CD14-positive monocyte (primary cell): ENCODE results near the gene MAP1LC3B2. TPM values are rescaled to one million over a fixed set of nuclear protein-coding genes. Genes with fewer than 3 reads are reported as not detected.
"Not testable (repeated sequence)": the region's sequence is repeated elsewhere in the genome, so short reads cannot be mapped to it uniquely, and the experiment has no call there.

Experiments used
- DNase-seq, 3 donors: peaks; one replicate each; pipeline ENCODE4 v3.0.0-alpha.2; 2011 to 2022
- H2AFZ ChIP-seq: 2 replicates; pipeline ENCODE4 v1.6.0; 2012; ENCODE audit warnings: mild to moderate bottlenecking, low read depth, low read length, inconsistent platforms; ENCODE audit not compliant: insufficient read depth, poor library complexity, severe bottlenecking
- H3K27ac ChIP-seq, 2 donors: 1 replicate in 1 of 2; 2 replicates in 1 of 2; pipeline ENCODE4 v1.5.1; 2012 to 2013; ENCODE audit warnings: low read length in 2 of 2, control low read depth in 1 of 2, inconsistent platforms in 1 of 2, low read depth in 1 of 2, mild to moderate bottlenecking in 1 of 2
- H3K27me3 ChIP-seq, 2 donors: one replicate each; pipeline versions ENCODE4 v1.6.0 to v1.6.1; 2011 to 2013; ENCODE audit warnings: low read length in 2 of 2; ENCODE audit not compliant: control insufficient read depth in 2 of 2, insufficient read depth in 2 of 2
- H3K36me3 ChIP-seq, 2 donors: replicated peaks in 1 of 2; 1 replicate in 1 of 2; 2 replicates in 1 of 2; pipeline versions ENCODE4 v1.5.1 to v1.6.1; 2012 to 2013; ENCODE audit warnings: low read length in 2 of 2, control low read depth in 1 of 2, inconsistent platforms in 1 of 2, mild to moderate bottlenecking in 1 of 2; ENCODE audit not compliant: insufficient read depth in 2 of 2, control insufficient read depth in 1 of 2
- H3K4me1 ChIP-seq, 2 donors: 1 replicate in 1 of 2; 2 replicates in 1 of 2; pipeline versions ENCODE4 v1.5.1 to v1.6.1; 2012 to 2013; ENCODE audit warnings: low read length in 2 of 2, control low read depth in 1 of 2, inconsistent platforms in 1 of 2, mild to moderate bottlenecking in 1 of 2, moderate library complexity in 1 of 2; ENCODE audit not compliant: insufficient read depth in 2 of 2, control insufficient read depth in 1 of 2
- H3K4me2 ChIP-seq: replicated peaks from 2 replicates; pipeline ENCODE3; 2012; ENCODE audit warnings: low read length, moderate library complexity, mild to moderate bottlenecking; ENCODE audit not compliant: poor library complexity, severe bottlenecking; ENCODE audit errors: extremely low read depth
- H3K4me3 ChIP-seq, 3 experiments: fragments of 200-600 bp in 1 of 3; sonication (generic) in 1 of 3; replicated peaks in 1 of 3; 1 replicate in 2 of 3; 2 replicates in 1 of 3; pipeline ENCODE4 v1.5.1; 2011 to 2013; ENCODE audit warnings: low read length in 3 of 3, mild to moderate bottlenecking in 3 of 3, control low read depth in 2 of 3, low read depth in 2 of 3, inconsistent platforms in 1 of 3, moderate library complexity in 1 of 3
- H3K79me2 ChIP-seq: 2 replicates; pipeline ENCODE4 v1.6.0; 2012; ENCODE audit warnings: mild to moderate bottlenecking, control low read depth, inconsistent platforms, low read length, moderate library complexity; ENCODE audit not compliant: insufficient read depth
- H3K9ac ChIP-seq: 2 replicates; pipeline ENCODE4 v1.6.0; 2017; ENCODE audit warnings: low read length, mild to moderate bottlenecking; ENCODE audit not compliant: insufficient read depth, poor library complexity, severe bottlenecking
- H3K9me3 ChIP-seq, 2 donors: replicated peaks in 1 of 2; 1 replicate in 1 of 2; 2 replicates in 1 of 2; pipeline versions ENCODE4 v1.5.1 to v1.6.1; 2012 to 2013; ENCODE audit warnings: low read length in 2 of 2, control low read depth in 1 of 2; ENCODE audit not compliant: control insufficient read depth in 1 of 2, insufficient read depth in 1 of 2
- H4K20me1 ChIP-seq: 2 replicates; pipeline ENCODE4 v1.6.0; 2012; ENCODE audit warnings: mild to moderate bottlenecking, low read length, control low read depth, moderate library complexity; ENCODE audit not compliant: insufficient read depth
- H3K27ac Mint-ChIP-seq, 7 donors: one replicate each; pipeline ENCODE4 v1.8.0; 2020; ENCODE audit warnings: mild to moderate bottlenecking in 7 of 7, mixed read lengths in 7 of 7, moderate library complexity in 6 of 7, inconsistent platforms in 2 of 7
- H3K27me3 Mint-ChIP-seq, 3 donors: one replicate each; pipeline ENCODE4 v1.8.0; 2021 to 2022; ENCODE audit warnings: low read depth in 3 of 3, mild to moderate bottlenecking in 3 of 3, mixed read lengths in 3 of 3, moderate library complexity in 3 of 3, inconsistent platforms in 1 of 3
- H3K36me3 Mint-ChIP-seq, 2 donors: one replicate each; pipeline ENCODE4 v1.8.0; 2020; ENCODE audit warnings: mixed read lengths in 2 of 2, inconsistent platforms in 1 of 2, mild to moderate bottlenecking in 1 of 2
- H3K4me1 Mint-ChIP-seq: one replicate; pipeline ENCODE4 v1.8.0; 2020; ENCODE audit warnings: mild to moderate bottlenecking, mixed read lengths
- H3K4me3 Mint-ChIP-seq, 2 donors: one replicate each; pipeline ENCODE4 v1.8.0; 2020; ENCODE audit warnings: mild to moderate bottlenecking in 2 of 2, mixed read lengths in 2 of 2, moderate library complexity in 1 of 2
- H3K9me3 Mint-ChIP-seq, 7 donors: one replicate each; pipeline ENCODE4 v1.8.0; 2020 to 2022; ENCODE audit warnings: mixed read lengths in 7 of 7, mild to moderate bottlenecking in 6 of 7, moderate library complexity in 6 of 7, inconsistent platforms in 2 of 7
- WGBS: methylation state at CpG from one replicate; pipeline ENCODE4 v1.1.5; 2013; ENCODE audit warnings: missing lambda C conversion rate; ENCODE audit not compliant: insufficient coverage; 5-methylcytosine and 5-hydroxymethylcytosine counted together
- intact Hi-C, 2 donors: fragments of 100-400 bp; cut with micrococcal nuclease; formaldehyde crosslinking; loops; one replicate each; pipeline versions ENCODE4 v1.15.0 to v1.15.1; 2023
- polyA plus RNA-seq, 3 donors: library from polyadenylated mRNA; depleted of rRNA in 1 of 3; unstranded in 2 of 3; stranded (reverse) in 1 of 3; fragments of 300-500 nt in 2 of 3; fragments of >200 nt in 1 of 3; fragmentation: Illumina TruSeq in 2 of 3; gene quantifications; 1 replicate in 2 of 3; 2 replicates in 1 of 3; pipeline ENCODE4 v1.2.3, GENCODE V29; 2012 to 2021
- TF ChIP-seq, protein P1 (sequence below): fragments of 200-600 bp; IDR thresholded peaks from one replicate; pipeline ENCODE4 v1.8.0; 2022; ENCODE audit warnings: antibody characterized with exemption, mild to moderate bottlenecking

Gene MAP1LC3B2
- polyA plus RNA-seq, 3 donors, result 2.6 to 12.9 (median 6.4) TPM

- H3K4me1 Mint-ChIP-seq, result peaks cover 38% of the 10 kb centered on the region
- Histone ChIP-seq H3K4me1 (peaks cover 31 to 33% of the 10 kb centered on the region in 2 donors), H3K9ac (no peak overlapping the region), H3K9me3 (peaks cover 14 to 17% of the 10 kb centered on the region in 2 donors), H3K36me3 (no peaks in the 10 kb centered on the region), H3K4me3 (no peak overlapping the region), H3K79me2 (no peaks in the 10 kb centered on the region), H3K4me2 (no peak overlapping the region), H3K27me3 (no peaks in the 10 kb centered on the region), H2AFZ (no peak overlapping the region), H3K27ac (no peak overlapping the region), H4K20me1 (no peaks in the 10 kb centered on the region)
- no peak overlapping the region for H3K4me3 Mint-ChIP-seq
- peaks cover 7 to 14% of the 10 kb centered on the region in 2 donors for H3K36me3 Mint-ChIP-seq
- H3K27me3 Mint-ChIP-seq, result peaks cover 0 to 2% (median 0%) of the 10 kb centered on the region in 3 donors
- intact Hi-C loops, result no loop called here
- H3K9me3 Mint-ChIP-seq, result peaks cover 21 to 31% (median 26%) of the 10 kb centered on the region in 7 donors
- no CpG with 5 or more reads among the region's 1 CpG for WGBS
- TF ChIP-seq, protein P1, sequence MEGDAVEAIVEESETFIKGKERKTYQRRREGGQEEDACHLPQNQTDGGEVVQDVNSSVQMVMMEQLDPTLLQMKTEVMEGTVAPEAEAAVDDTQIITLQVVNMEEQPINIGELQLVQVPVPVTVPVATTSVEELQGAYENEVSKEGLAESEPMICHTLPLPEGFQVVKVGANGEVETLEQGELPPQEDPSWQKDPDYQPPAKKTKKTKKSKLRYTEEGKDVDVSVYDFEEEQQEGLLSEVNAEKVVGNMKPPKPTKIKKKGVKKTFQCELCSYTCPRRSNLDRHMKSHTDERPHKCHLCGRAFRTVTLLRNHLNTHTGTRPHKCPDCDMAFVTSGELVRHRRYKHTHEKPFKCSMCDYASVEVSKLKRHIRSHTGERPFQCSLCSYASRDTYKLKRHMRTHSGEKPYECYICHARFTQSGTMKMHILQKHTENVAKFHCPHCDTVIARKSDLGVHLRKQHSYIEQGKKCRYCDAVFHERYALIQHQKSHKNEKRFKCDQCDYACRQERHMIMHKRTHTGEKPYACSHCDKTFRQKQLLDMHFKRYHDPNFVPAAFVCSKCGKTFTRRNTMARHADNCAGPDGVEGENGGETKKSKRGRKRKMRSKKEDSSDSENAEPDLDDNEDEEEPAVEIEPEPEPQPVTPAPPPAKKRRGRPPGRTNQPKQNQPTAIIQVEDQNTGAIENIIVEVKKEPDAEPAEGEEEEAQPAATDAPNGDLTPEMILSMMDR, result no peak
- DNase-seq, result no peak
- H3K27ac Mint-ChIP-seq, result no peak overlapping the region
Measured at GRCh38 chr12:116563262-116563661, 4.1 kb downstream of the MAP1LC3B2 start.

- H4K20me1 ChIP-seq, result no peaks in the 10 kb centered on the region
- H3K4me1 ChIP-seq, result peaks cover 23 to 25% of the 10 kb centered on the region in 2 donors
- no peak overlapping the region for H3K27ac ChIP-seq
- H3K9me3 ChIP-seq, result peaks cover 17% of the 10 kb centered on the region in 2 donors
- Mint-ChIP-seq H3K4me3 (no peak overlapping the region), H3K27ac (no peak overlapping the region), H3K4me1 (peaks cover 30% of the 10 kb centered on the region), H3K9me3 (peaks cover 22 to 39% (median 29%) of the 10 kb centered on the region in 7 donors), H3K36me3 (peaks cover 7 to 14% of the 10 kb centered on the region in 2 donors), H3K27me3 (peaks cover 0 to 3% (median 0%) of the 10 kb centered on the region in 3 donors)
- no peak overlapping the region for H3K4me3 ChIP-seq
- TF ChIP-seq, protein P1, result no peak
- no peaks in the 10 kb centered on the region for H3K36me3 ChIP-seq
- DNase-seq, result no peak
- no peak overlapping the region for H3K9ac ChIP-seq
- intact Hi-C loops, result no loop called here
- no peaks in the 10 kb centered on the region for H3K27me3 ChIP-seq
- H3K79me2 ChIP-seq, result no peaks in the 10 kb centered on the region
- no peak overlapping the region for H3K4me2 ChIP-seq
- H2AFZ ChIP-seq, result no peak overlapping the region
Measured at GRCh38 chr12:116564080-116564479, 4.9 kb downstream of the MAP1LC3B2 start.

DNA sequence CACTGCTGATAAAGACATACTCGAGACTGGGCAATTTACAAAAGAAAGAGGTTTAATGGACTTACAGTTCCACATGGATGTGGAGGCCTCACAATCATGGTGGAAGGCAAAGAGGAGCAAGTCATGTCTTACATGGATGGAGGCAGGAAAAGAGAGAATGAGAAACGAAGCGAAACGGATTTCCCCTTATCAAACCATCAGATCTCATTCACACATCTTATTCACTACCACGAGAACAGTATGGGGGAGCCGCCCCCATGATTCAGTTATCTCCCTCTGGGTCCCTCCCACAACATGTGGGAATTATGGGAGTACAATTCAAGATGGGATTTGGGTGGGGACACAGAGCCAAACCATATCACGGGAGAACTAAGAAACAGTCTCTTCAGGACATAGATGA lies 6.0 kb downstream of the MAP1LC3B2 start:
- H3K36me3 ChIP-seq, H2AFZ ChIP-seq, intact Hi-C loops, H3K27me3 Mint-ChIP-seq, H3K9ac ChIP-seq, H3K4me3 ChIP-seq, H3K79me2 ChIP-seq, H3K4me2 ChIP-seq, H4K20me1 ChIP-seq, H3K4me3 Mint-ChIP-seq, H3K27ac Mint-ChIP-seq, H3K27ac ChIP-seq, H3K27me3 ChIP-seq, DNase-seq: not testable (repeated sequence)
- Mint-ChIP-seq H3K9me3 (peaks cover 22 to 39% (median 29%) of the 10 kb centered on the region in 7 donors), H3K36me3 (peaks cover 7 to 14% of the 10 kb centered on the region in 2 donors), H3K4me1 (peaks cover 20% of the 10 kb centered on the region)
- peaks cover 17% of the 10 kb centered on the region in 2 donors for H3K9me3 ChIP-seq
- 90% methylated on average over 2 of the region's 7 CpGs for WGBS
- peaks cover 18% of the 10 kb centered on the region in 2 donors for H3K4me1 ChIP-seq
